Measurements from ENCODE around the gene NRF1. TPM values are rescaled to one million over a fixed set of nuclear protein-coding genes. Genes with fewer than 3 reads are reported as not detected.
A peak's percentile ranks its signal among the peaks of the same experiment; 100 is the strongest.

Gene NRF1
- total RNA-seq, 1 donor from 2014 or later = 21.4 TPM

Small RNA genes within 50 kb of the gene (small RNA-seq; reads per million reads assigned to genes)
- gene MIR182 (ENCODE audit: low replicate concordance) (274 reads per million, percentile 98 among the genes with 10 or more reads in this experiment), gene MIR183 (ENCODE audit: low replicate concordance) (15.9 reads per million, percentile 95 among the genes with 10 or more reads in this experiment), gene MIR96 (ENCODE audit: low replicate concordance) (0.53 reads per million, percentile 52 among the genes with 10 or more reads in this experiment)

Other genes with a start within 250 kb of the NRF1 start
- gene STRIP2, start 177.3 kb upstream of the NRF1 start, total RNA-seq = 9.6 TPM
- 2.2 TPM for gene SMKR1, start 109.2 kb upstream of the NRF1 start, total RNA-seq

Data from temporal lobe (tissue), 2 donors.